HG02763 (cell line): ENCODE measurements around the gene TBC1D21.

Experiments used
- ATAC-seq: cut with Tn5 transposase; IDR thresholded peaks from one replicate; pipeline ENCODE4 v1.9.1; 2021; ENCODE audit warnings: mild to moderate bottlenecking, moderate library complexity; ENCODE audit not compliant: unreplicated experiment

Gene TBC1D21

GRCh38 chr15:73873456-73873855, at the start of gene TBC1D21:
TBC1D21 (plus strand) TSS chr15:73873564; CDS start chr15:73873710, 146 bp downstream.
- ATAC-seq: no peak

GRCh38 chr15:73826711-73827251, 46.6 kb upstream of the TBC1D21 start:
- ATAC-seq: no peak

DNA sequence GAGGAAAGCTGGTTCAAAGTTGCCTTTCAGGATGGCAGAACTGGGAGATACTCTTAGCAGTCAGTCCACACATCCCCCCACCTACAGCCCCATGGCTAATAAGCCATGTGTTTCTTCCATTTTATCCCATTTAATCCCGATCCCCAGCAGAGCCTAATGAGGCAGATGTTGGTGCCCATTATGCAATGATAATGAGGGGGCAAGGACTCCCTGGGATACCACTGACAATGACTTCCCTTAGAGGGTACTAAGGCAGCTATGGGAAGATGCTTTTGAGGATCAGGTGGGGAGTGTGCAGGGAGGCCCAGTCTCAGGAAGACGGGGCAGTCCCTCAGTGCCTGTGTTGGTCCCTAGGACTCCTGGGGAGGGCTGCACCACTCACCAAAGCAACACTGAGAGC, 43.8 kb upstream of the TBC1D21 start:
- no peak for ATAC-seq

- no peak for ATAC-seq
Observed at GRCh38 chr15:73832657-73833056, 40.7 kb upstream of the TBC1D21 start.

DNA sequence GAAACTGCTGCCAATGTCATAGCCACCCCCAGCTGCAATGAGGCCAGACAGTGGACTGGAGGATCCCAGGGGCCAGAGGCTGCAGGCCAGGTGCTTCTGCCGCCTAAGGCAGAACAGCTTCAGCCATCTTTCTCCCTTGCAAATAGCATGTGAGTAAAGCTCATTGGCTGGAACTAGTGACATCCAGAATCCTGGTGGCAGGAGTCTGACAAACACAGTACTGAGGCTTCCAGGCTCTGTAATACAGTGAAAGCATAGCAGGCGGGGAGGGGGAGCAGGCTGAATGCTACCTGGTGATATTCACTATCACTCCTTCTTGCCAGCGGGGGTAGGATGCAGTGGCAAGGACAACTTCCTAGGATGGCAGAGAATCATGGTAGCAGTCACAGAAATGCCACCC, 36.5 kb upstream of the TBC1D21 start:
- no peak for ATAC-seq

GRCh38 chr15:73838831-73839426, 34.4 kb upstream of the TBC1D21 start:
- no peak for ATAC-seq

- no peak for ATAC-seq
Observed at GRCh38 chr15:73839699-73840377, 33.5 kb upstream of the TBC1D21 start.

DNA sequence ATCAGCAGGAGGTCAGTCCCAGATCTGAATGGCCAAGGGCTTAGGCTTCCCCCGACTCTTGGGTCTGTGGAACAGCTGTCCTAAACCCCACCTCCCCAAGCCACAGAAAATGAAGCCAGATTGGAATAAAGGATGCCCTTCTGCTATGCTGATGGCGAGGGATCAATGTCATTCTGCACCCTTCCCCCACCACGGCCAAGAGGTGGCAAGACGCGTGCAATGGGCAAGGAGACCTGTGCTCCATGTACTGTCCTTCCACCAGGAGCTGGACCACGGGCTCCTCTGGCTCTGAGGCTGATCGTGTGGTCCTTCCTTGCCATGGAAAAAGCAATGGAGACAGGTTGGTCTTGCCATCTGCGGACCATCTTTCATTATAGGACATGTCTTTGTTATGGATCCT, 32.6 kb upstream of the TBC1D21 start:
- no peak for ATAC-seq

- no peak for ATAC-seq
Observed at GRCh38 chr15:73841756-73842725, 31.3 kb upstream of the TBC1D21 start.

- ATAC-seq: no peak
Observed at GRCh38 chr15:73843787-73844186, 29.6 kb upstream of the TBC1D21 start.

DNA sequence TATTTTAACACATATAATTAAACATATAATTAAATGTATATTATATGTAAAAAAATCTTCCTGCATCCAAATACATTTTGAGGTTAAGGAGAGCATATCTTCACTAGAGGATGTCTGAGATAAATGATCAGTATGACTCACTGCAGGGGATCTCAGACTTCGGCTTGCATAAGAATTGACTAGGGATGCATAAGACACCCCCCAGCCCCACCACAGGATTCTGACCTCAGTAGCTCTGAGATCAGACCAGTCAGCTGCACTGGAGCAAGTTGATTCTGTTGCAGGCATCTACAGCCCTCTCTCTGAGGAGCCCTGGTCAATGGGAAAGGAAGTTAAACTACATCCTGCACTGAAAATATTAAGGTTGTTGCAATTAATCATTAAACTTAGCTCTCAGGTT, 29.0 kb upstream of the TBC1D21 start:
- ATAC-seq: no peak

DNA sequence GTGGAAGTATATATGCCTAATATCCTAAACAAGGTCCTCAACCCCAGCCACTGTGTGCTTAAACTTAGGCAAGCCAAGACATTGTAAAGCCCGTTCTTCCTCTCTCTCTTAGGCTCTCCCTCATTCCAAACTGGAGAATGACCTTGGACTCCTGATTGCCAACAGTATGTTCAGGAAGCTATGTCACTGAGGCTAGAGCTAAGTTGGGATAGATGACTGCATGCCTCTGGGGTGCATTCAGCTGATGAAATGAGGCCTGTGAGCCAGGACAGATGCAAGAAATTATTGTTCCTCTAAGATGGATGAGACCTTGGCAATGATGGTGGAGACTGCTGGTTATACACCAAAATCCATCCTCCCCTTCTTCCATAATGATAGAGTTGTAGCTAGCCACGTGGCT, 27.9 kb upstream of the TBC1D21 start:
- no peak for ATAC-seq

DNA sequence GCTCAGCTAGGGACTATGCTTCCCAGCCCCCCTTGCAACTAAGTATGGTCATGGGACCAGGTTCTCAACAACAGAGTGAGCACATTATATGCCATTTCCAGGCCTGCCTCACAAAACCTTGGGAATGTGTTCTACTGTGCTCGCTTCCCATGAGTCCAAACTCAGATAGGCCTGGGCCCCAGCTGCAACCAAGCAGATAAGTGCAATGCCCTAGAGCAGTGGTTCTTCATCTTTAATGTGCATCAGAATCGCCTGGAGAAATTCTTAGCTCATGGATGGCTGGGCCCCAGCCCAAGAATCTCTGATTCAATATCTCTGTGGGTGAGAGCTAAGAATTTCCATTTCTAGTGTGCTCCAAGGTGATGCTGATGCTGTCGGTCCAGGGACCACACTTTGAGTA, 27.5 kb upstream of the TBC1D21 start:
- no peak for ATAC-seq

DNA sequence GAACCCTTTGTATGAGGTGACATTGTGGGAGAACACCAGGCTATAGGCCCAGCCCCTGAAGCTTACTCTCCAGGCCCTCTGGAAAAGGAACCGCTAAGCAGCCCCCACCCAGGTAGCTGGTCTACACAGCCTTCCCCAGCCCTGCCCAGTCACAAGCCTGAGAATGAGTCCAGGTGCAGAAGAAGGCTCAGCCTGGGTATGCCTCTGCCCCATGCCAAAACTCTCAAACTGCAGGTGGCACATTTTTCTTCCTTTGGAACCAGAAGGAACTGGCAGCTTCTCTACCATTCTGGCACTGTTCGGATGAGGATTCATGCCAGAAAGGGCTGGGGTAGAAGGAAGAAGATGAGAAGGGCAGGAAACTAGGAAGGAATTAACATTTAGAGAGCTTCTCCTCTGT, 23.7 kb upstream of the TBC1D21 start:
- ATAC-seq: no peak

DNA sequence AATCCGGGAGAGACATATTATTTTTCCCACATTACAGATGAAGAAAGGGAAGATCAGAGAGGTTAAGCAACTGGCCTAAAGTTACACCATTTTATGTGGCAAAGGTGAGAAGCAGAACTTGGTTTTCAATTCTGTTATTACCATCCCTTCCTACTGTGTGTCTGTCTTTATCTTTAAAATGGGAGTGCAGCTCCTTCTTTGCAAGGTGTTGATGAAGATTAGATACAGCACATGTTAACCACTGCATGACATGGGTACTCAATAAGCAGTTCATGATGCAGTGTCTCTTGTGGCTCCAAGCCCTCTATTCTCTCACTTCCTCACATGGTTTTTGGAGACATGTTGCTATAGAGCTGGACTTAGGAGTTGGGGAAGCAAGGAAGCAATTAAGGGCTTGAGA, 23.1 kb upstream of the TBC1D21 start:
- no peak for ATAC-seq

GRCh38 chr15:73851689-73852088, 21.7 kb upstream of the TBC1D21 start:
- ATAC-seq: no peak

- no peak for ATAC-seq
Observed at GRCh38 chr15:73852507-73852906, 20.9 kb upstream of the TBC1D21 start.

- no peak for ATAC-seq
Observed at GRCh38 chr15:73854265-73854664, 19.1 kb upstream of the TBC1D21 start.

DNA sequence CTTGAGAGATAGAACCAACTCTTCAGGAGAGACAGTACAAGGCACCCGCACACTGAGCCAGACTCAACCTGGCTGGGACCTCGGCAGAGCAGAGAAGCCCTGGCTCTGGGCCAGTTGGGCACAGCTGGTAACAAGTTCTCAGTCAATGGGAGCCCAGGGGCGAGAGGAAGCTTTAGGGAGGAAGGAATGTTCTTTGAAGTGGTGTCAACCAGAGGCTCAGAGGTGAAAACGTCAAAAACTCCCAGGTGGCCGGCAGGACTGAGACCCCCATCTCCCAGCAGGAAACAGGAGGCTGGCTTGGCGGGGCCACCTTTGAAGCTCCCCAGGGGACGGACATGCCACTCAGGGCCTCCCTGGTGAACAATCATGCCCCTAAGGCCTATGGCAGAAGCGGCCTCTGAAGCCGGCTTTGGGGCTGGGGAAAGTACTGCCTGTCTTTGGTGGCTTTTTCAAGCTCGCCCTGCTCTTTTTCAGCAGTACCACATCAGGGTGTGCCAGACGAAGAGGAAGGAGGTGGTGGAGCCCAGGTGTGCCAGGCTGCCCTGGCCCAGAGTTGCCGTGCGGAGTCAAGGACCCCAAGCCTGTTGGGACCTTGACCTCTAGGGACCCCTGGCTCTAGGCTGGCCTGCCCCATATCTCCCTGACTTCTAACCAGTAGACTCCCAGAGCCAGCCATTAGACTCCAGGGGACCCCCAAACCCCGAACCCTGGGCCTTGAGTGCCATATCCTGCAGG, 16.7 kb upstream of the TBC1D21 start:
- no peak for ATAC-seq

DNA sequence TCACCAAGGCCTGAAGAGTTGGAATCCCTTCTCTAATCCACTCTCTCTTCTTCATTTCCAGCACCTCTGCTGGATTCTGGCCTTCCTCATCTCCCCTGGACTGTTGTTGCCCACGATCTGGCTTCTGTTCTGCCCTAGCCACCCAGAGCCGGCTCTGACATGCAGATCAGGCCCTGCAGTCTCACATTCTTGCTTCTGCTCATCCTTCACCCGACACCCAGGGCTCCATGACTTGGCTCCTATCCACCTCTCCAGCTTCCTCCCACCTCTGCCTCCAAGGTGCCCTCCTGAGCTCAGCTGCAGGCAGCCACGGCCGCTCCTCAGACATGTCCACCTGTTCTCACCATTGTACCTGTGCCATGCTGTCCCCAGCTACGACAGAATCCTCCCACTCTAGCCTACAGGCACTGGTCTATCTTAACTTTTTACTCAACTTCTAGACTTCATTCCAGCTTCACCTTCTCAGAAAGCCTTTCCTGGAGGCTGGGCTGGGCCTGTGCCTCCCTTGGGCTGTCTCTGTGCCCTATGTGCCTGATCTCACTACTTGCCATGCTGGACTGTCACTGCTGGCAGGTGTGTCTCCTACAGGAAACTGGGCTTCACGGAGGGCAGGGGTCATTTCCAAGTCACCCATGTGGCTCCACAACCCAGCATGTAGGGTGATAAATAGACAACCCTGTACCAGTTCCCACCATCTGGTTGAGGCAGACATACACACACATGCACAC, 16.0 kb upstream of the TBC1D21 start:
- ATAC-seq: no peak
